Adrenal gland (tissue), 12 donors: ENCODE results near the gene EIF4E. TPM values are rescaled to one million over a fixed set of nuclear protein-coding genes. Genes with fewer than 3 reads are reported as not detected.
"Not testable (repeated sequence)": the region's sequence is repeated elsewhere in the genome, so short reads cannot be mapped to it uniquely, and the experiment has no call there.

Experiments used
- DNase-seq, 7 donors: peaks; one replicate each; pipeline ENCODE4 v3.0.0-alpha.2; 2019 to 2020
- H3K27ac ChIP-seq, 5 donors: fragments of 200-600 bp; sonication (generic) in 4 of 5; 1 replicate in 3 of 5; 2 replicates in 2 of 5; pipeline versions ENCODE4 v1.5.1 to v1.8.0; 2016 to 2020; ENCODE audit warnings: mild to moderate bottlenecking in 1 of 5
- H3K27me3 ChIP-seq: fragments of 200-600 bp; 2 replicates; pipeline ENCODE4 v1.8.0; 2021
- H3K36me3 ChIP-seq, 2 donors: fragments of 200-600 bp; replicated peaks in 1 of 2; 1 replicate in 1 of 2; 2 replicates in 1 of 2; pipeline versions ENCODE4 v1.5.1 to v1.8.0; 2018 to 2022
- H3K4me1 ChIP-seq, 2 donors: fragments of 200-600 bp; replicated peaks in 1 of 2; 1 replicate in 1 of 2; 2 replicates in 1 of 2; pipeline versions ENCODE4 v1.5.1 to v1.8.0; 2018 to 2021
- H3K4me3 ChIP-seq, 4 donors: fragments of 200-600 bp; sonication (generic) in 3 of 4; one replicate each; pipeline ENCODE4 v1.5.1; 2016 to 2018
- H3K9me3 ChIP-seq, 3 donors: fragments of 200-600 bp; sonication (generic) in 1 of 3; replicated peaks in 1 of 3; 1 replicate in 2 of 3; 2 replicates in 1 of 3; pipeline versions ENCODE4 v1.5.1 to v1.8.0; 2016 to 2021
- POLR2A ChIP-seq, 2 donors: fragments of 450-650 bp; IDR thresholded peaks; one replicate each; pipeline ENCODE4 v1.6.1; 2017; ENCODE audit warnings: antibody characterized with exemption in 2 of 2, mild to moderate bottlenecking in 2 of 2, moderate library complexity in 1 of 2
- WGBS, 4 donors: extraction: QIAGEN DNeasy Blood & Tissue Kit in 2 of 4; methylation state at CpG; one replicate each; pipeline versions ENCODE4 v1.1.5 to v1.1.7; 2013 to 2017; 5-methylcytosine and 5-hydroxymethylcytosine counted together
- intact Hi-C, 2 donors: fragments of 100-400 bp; cut with DNase I; formaldehyde crosslinking; loops; one replicate each; pipeline versions ENCODE4 v1.14.1 to v1.15.0; 2022 to 2023
- polyA plus RNA-seq, 3 donors: library from polyadenylated mRNA; stranded (reverse); fragments of 200-250 nt in 2 of 3; fragments of 350-450 nt in 1 of 3; fragmentation: Illumina TruSeq in 1 of 3; extraction: RNeasy Lipid Tissue Mini Kit (QIAGEN cat#74804) in 1 of 3; gene quantifications; one replicate each; pipeline ENCODE4 v1.2.3, GENCODE V29; 2013 to 2014
- total RNA-seq, 9 donors: library from RNA; depleted of rRNA in 4 of 9; stranded (reverse); fragments of >200 nt in 4 of 9; fragments of 120-200 nt in 1 of 9; fragmentation: NEBNext Ultra II Directional in 1 of 9; extraction: Animal tissue kit (Norgen Biotek cat#: 25700) in 1 of 9; gene quantifications; one replicate each; pipeline versions ENCODE4 v1.1.0 to v1.2.4, GENCODE V29; 2013 to 2023
- TF ChIP-seq, protein P1 (sequence below), 6 experiments: fragments of 450-650 bp in 4 of 6; fragments of 200-600 bp in 2 of 6; sonication (generic) in 1 of 6; IDR thresholded peaks; 1 replicate in 5 of 6; 2 replicates in 1 of 6; pipeline versions ENCODE4 v1.5.1 to v1.8.0; 2016 to 2021; ENCODE audit warnings: antibody characterized with exemption in 6 of 6, mild to moderate bottlenecking in 2 of 6, moderate library complexity in 1 of 6
- donor health status: healthy with polysubstance abuse.
- donor health status: Bipolar disorder and iron deficiency.
- donor health status: DM: yes; HTN: yes; CAD: no.
- donor health status: DM: no; HTN: no; CAD: no.
- donor health status: DM: no; HTN: no; CAD: no.
- donor health status: DM: yes; HTN: yes; CAD: no.

The EIF4E gene
- total and polyA plus RNA-seq, 12 donors = 5.9 to 169 (median 66.8) TPM

DNA sequence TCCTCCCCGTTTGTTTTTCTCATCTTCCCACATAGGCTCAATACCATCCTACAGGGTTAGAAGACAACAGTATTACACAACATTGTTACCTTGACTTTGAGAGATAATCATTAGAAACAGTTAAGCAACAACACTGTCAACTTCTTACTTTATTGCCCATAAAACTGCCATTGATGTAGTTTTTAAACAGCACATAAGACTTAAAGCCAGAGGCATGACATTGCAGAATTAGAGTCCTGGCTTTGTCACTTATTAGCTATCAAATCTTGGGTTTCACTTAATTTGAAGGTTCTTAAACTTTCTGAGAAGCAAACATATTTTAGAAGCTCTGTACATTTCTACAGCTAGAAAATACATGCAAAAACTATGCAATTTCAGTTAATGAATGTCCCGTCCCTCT, 41.8 kb downstream of the EIF4E start:
- TF ChIP-seq POLR2A (IDR thresholded peaks at IDR 0.05) = no peak
- TF ChIP-seq, protein P1, sequence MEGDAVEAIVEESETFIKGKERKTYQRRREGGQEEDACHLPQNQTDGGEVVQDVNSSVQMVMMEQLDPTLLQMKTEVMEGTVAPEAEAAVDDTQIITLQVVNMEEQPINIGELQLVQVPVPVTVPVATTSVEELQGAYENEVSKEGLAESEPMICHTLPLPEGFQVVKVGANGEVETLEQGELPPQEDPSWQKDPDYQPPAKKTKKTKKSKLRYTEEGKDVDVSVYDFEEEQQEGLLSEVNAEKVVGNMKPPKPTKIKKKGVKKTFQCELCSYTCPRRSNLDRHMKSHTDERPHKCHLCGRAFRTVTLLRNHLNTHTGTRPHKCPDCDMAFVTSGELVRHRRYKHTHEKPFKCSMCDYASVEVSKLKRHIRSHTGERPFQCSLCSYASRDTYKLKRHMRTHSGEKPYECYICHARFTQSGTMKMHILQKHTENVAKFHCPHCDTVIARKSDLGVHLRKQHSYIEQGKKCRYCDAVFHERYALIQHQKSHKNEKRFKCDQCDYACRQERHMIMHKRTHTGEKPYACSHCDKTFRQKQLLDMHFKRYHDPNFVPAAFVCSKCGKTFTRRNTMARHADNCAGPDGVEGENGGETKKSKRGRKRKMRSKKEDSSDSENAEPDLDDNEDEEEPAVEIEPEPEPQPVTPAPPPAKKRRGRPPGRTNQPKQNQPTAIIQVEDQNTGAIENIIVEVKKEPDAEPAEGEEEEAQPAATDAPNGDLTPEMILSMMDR (IDR thresholded peaks at IDR 0.05) = no peak
- peaks cover 0 to 6% (median 0%) of the 10 kb centered on the region in 3 donors for H3K9me3 ChIP-seq
- peaks cover 0 to 37% of the 10 kb centered on the region in 2 donors for H3K36me3 ChIP-seq
- H3K4me1 ChIP-seq = peaks cover 19 to 24% of the 10 kb centered on the region in 2 donors
- no peak overlapping the region for H3K4me3 ChIP-seq
- 71 to 78% (median 76%) methylated on average over 2 of the region's 2 CpGs for WGBS, 4 donors
- intact Hi-C loops = no loop called here
- no peaks in the 10 kb centered on the region for H3K27me3 ChIP-seq
- DNase-seq = no peak
- H3K27ac ChIP-seq = no peak overlapping the region

DNA sequence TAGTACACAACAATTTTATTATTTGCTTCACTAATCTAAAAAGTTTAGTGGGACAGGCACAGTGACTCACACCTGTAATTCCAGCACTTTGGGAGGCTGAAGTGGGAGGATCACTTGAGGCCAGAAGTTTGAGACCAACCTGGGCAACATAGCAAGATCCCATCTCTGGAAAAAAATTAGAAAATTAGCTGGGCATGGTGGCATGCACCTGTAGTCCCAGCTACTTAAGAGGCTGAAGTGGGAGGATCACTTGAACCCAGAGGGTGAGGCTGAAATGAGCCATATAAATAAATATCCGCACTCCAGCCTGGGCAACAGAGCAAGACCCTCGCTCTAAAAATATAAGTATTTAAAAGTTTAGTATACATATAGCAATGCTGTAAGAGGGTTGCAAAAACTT, 42.6 kb downstream of the EIF4E start:
- peaks cover 0 to 43% of the 10 kb centered on the region in 2 donors for H3K36me3 ChIP-seq
- H3K27me3 ChIP-seq, H3K9me3 ChIP-seq, H3K27ac ChIP-seq, intact Hi-C loops, DNase-seq, H3K4me3 ChIP-seq: not testable (repeated sequence)
- peaks cover 13 to 21% of the 10 kb centered on the region in 2 donors for H3K4me1 ChIP-seq
- WGBS, 4 donors = 96 to 99% (median 98%) methylated on average over 2 of the region's 2 CpGs

DNA sequence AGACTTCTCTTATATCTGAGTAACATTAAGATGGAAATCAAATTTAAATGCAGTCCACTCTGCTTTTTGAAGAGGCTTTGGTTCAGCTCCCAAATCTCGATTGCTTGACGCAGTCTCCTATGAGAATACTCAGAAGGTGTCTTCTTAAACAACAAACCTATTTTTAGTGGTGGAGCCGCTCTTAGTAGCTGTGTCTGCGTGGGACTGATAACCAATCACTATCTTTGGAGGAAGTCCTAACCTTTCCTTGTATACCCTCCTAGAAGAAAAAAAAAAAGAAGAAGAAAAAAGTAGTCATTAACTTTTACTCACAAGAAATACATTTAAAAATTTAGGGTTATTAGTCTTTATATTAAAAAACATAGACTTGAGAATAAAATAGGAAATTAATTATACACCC, 48.0 kb downstream of the EIF4E start:
- H3K4me1 ChIP-seq, H3K27ac ChIP-seq, DNase-seq, intact Hi-C loops, H3K9me3 ChIP-seq, H3K27me3 ChIP-seq, H3K4me3 ChIP-seq: not testable (repeated sequence)
- WGBS, 4 donors = 94 to 100% (median 96%) methylated on average over 3 to 4 of the region's 4 CpGs
- peaks cover 0 to 27% of the 10 kb centered on the region in 2 donors for H3K36me3 ChIP-seq

DNA sequence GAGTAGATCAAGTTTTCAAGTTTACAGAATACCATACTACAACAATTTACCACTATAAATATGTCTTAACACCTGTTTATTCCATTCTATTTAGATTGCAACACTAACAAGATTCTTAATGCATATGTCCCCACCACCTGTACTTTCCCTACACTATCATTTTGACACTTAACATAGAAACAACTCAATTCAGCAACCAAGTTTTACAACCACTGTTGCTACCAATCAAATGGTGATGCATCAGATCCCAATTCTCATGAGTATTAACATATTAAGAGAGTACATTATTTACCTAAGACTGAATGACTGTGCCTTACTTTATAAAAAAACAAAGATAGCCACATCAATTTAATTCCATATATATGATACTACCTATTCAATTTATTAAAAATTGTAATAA, 49.4 kb downstream of the EIF4E start:
- Histone ChIP-seq H3K36me3 (peaks cover 0 to 16% of the 10 kb centered on the region in 2 donors), H3K27me3 (no peaks in the 10 kb centered on the region)
- intact Hi-C loops = no loop called here

DNA sequence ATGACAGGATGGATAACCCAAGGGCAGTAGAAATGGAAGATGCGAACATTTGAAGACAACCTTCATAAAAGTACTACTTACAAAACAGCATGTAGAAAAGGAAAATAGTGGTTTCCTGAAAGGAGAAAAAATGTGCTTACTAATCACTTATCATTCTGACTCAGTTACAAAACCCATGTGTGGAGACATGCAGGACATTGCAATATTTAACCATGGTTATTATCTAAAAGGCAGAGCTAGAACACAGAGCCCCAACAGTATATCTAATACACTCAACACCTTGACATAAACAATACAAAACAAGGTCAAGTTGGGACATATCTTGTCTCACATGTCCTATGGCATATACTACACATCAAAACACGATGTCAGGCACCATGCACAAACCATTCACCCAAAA, 55.9 kb downstream of the EIF4E start:
- intact Hi-C loops = no loop called here
- no peak for DNase-seq
- Histone ChIP-seq H3K4me3 (no peak overlapping the region), H3K9me3 (no peaks in the 10 kb centered on the region), H3K4me1 (no peaks in the 10 kb centered on the region), H3K27ac (no peak overlapping the region), H3K36me3 (no peaks in the 10 kb centered on the region), H3K27me3 (no peaks in the 10 kb centered on the region)
- WGBS, 4 donors = 76 to 83% (median 77%) methylated on average over 2 of the region's 2 CpGs
- TF ChIP-seq POLR2A (IDR thresholded peaks at IDR 0.05) = no peak
- TF ChIP-seq, protein P1 (IDR thresholded peaks at IDR 0.05) = no peak

More for the DNA sequence above, 49.4 kb downstream of the EIF4E start:
- Histone ChIP-seq H3K27ac (no peak overlapping the region), H3K9me3 (no peaks in the 10 kb centered on the region), H3K4me1 (no peaks in the 10 kb centered on the region), H3K4me3 (no peak overlapping the region)
- no peak for DNase-seq
- TF ChIP-seq, protein P1 (IDR thresholded peaks at IDR 0.05) = no peak
- TF ChIP-seq POLR2A (IDR thresholded peaks at IDR 0.05) = no peak

DNA sequence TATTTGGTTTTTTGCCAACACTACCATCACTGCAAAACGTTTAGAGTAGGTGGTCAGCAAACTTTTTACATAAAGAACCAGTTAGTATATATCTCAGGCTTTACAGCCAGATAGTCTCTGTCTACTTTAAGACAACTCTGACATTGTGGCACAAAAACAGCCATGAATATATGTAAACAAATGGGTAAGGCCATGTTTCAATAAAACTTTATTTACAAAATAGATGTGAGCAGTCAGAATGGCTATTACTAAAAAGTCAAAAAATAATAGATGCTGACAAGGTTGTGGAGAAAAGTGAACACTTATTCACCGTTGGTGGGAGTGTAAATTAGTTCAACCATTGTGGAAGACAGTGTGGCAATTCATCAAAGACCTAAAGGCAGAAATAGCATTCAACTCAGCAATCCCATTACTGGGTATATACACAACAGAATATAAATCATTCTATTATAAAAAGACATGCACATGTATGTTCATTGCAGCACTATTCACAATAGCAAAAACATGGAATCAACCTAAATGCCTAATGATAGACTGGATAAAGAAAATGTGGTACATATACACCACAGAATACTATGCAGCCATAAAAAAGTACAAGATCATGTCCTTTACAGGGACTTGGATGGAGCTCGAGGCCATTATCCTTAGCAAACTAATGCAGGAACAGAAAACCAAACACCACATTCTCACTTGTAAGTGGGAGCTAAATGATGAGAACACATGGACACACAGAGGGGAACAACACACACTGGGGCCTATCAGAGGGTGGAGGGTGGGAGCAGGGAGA, 56.6 kb downstream of the EIF4E start:
- H3K4me3 ChIP-seq, H3K9me3 ChIP-seq, intact Hi-C loops, H3K27ac ChIP-seq, H3K27me3 ChIP-seq, DNase-seq, H3K36me3 ChIP-seq, H3K4me1 ChIP-seq: not testable (repeated sequence)
- 67 to 76% (median 73%) methylated on average over 3 of the region's 3 CpGs for WGBS, 4 donors
